IMR-90 (cell line): Measurements from ENCODE around the gene KCNAB3. TPM values are rescaled to one million over a fixed set of nuclear protein-coding genes. Genes with fewer than 3 reads are reported as not detected.

Source experiments
- ATAC-seq: fragments of 200-7000 bp; cut with Tn5 transposase; 2 replicates; pipeline ENCODE4 v1.9.1; 2020; ENCODE audit warnings: low read depth, mild to moderate bottlenecking, moderate library complexity
- BruUV-seq: library from RNA; stranded (reverse); fragments of 400-500 nt; replicated peaks from 2 replicates; lab custom pipeline; 2021; lab: Mats Ljungman, UMichigan
- CTCF ChIA-PET: fragments of 300-600 bp; formaldehyde crosslinking; extraction: SDS; loops from one replicate; lab custom pipeline; 2021; ENCODE audit warnings: antibody characterized with exemption; lab: Yijun Ruan, JAX
- POLR2A ChIA-PET: fragments of 300-600 bp; sonication (Branson Sonifier 250); formaldehyde crosslinking; loops from one replicate; lab custom pipeline; 2022; ENCODE audit warnings: antibody characterized with exemption; ENCODE audit not compliant: unreplicated experiment; lab: Charles Lee
- DNase-seq: peaks from one replicate; pipeline ENCODE4 v3.0.0; 2013
- H2AFZ ChIP-seq: replicated peaks from 2 replicates; pipeline ENCODE3; 2013; ENCODE audit warnings: low read length, mild to moderate bottlenecking; ENCODE audit not compliant: poor library complexity
- H2AK5ac ChIP-seq: 2 replicates; pipeline ENCODE4 v1.6.1; 2013; ENCODE audit warnings: low read depth, low read length, inconsistent platforms
- H2AK9ac ChIP-seq: replicated peaks from 2 replicates; pipeline ENCODE3; 2013; ENCODE audit warnings: mild to moderate bottlenecking, low read depth, low read length, moderate library complexity; ENCODE audit not compliant: poor library complexity
- H2BK120ac ChIP-seq: 2 replicates; pipeline ENCODE4 v1.6.1; 2013; ENCODE audit warnings: low read depth, low read length, inconsistent platforms
- H2BK15ac ChIP-seq: 3 replicates; pipeline ENCODE4 v1.6.1; 2013; ENCODE audit warnings: low read depth, low read length, inconsistent platforms
- H2BK20ac ChIP-seq: 2 replicates; pipeline ENCODE4 v1.6.1; 2013; ENCODE audit warnings: low read depth, mild to moderate bottlenecking, inconsistent platforms, low read length, moderate library complexity
- H2BK5ac ChIP-seq: 2 replicates; pipeline ENCODE4 v1.6.1; 2013; ENCODE audit warnings: mild to moderate bottlenecking, low read depth, low read length, inconsistent platforms; ENCODE audit not compliant: poor library complexity, severe bottlenecking
- H3K14ac ChIP-seq: replicated peaks from 2 replicates; pipeline ENCODE4 v1.6.1; 2013; ENCODE audit warnings: low read depth, low read length, inconsistent platforms
- H3K18ac ChIP-seq: 2 replicates; pipeline ENCODE4 v1.6.1; 2013; ENCODE audit warnings: low read depth, low read length, control low read depth
- H3K23ac ChIP-seq: 2 replicates; pipeline ENCODE4 v1.6.1; 2013; ENCODE audit warnings: low read depth, low read length, inconsistent platforms
- H3K27ac ChIP-seq: 2 replicates; pipeline ENCODE4 v1.5.1; 2013; ENCODE audit warnings: mild to moderate bottlenecking, control low read depth, low read length; ENCODE audit not compliant: insufficient read depth
- H3K27me3 ChIP-seq: 2 replicates; pipeline ENCODE4 v1.6.1; 2013; ENCODE audit warnings: low read length; ENCODE audit not compliant: control insufficient read depth, insufficient read depth
- H3K36me3 ChIP-seq: 2 replicates; pipeline ENCODE4 v1.6.1; 2013; ENCODE audit warnings: low read length, mixed read lengths; ENCODE audit not compliant: control insufficient read depth, insufficient read depth
- H3K4ac ChIP-seq: 2 replicates; pipeline ENCODE4 v1.6.1; 2013; ENCODE audit warnings: low read depth, low read length, inconsistent platforms
- H3K4me1 ChIP-seq: 2 replicates; pipeline ENCODE4 v1.6.1; 2013; ENCODE audit warnings: low read length, mixed read lengths; ENCODE audit not compliant: control insufficient read depth, insufficient read depth
- H3K4me2 ChIP-seq: 2 replicates; pipeline ENCODE4 v1.6.1; 2013; ENCODE audit warnings: low read depth, mild to moderate bottlenecking, control low read depth, low read length, moderate library complexity
- H3K4me3 ChIP-seq: 2 replicates; pipeline ENCODE4 v1.5.1; 2013; ENCODE audit warnings: low read depth, mild to moderate bottlenecking, control low read depth, low read length, moderate library complexity; ENCODE audit not compliant: insufficient read depth
- H3K56ac ChIP-seq: 2 replicates; pipeline ENCODE4 v1.6.1; 2013; ENCODE audit warnings: low read length, inconsistent platforms; ENCODE audit not compliant: insufficient read depth; ENCODE audit errors: extremely low read depth
- H3K79me1 ChIP-seq, 2 experiments: 2 replicates each; pipeline ENCODE4 v1.6.1; 2013; ENCODE audit warnings: low read length in 2 of 2, inconsistent platforms in 1 of 2, low read depth in 1 of 2
- H3K9ac ChIP-seq: 2 replicates; pipeline ENCODE4 v1.6.1; 2013; ENCODE audit warnings: low read depth, low read length, control low read depth
- H3K9me1 ChIP-seq: 2 replicates; pipeline ENCODE4 v1.6.1; 2013; ENCODE audit warnings: low read length, inconsistent platforms; ENCODE audit not compliant: insufficient read depth
- H3K9me3 ChIP-seq: 2 replicates; pipeline ENCODE4 v1.6.1; 2013; ENCODE audit warnings: low read length; ENCODE audit not compliant: control insufficient read depth, insufficient read depth
- H4K20me1 ChIP-seq: 2 replicates; pipeline ENCODE4 v1.6.1; 2013; ENCODE audit warnings: low read length, inconsistent platforms; ENCODE audit not compliant: insufficient read depth
- H4K5ac ChIP-seq: 2 replicates; pipeline ENCODE4 v1.6.1; 2013; ENCODE audit warnings: mild to moderate bottlenecking, low read depth, low read length, control low read depth
- H4K8ac ChIP-seq, 2 experiments: 2 replicates each; pipeline ENCODE4 v1.6.1; 2013; ENCODE audit warnings: low read depth in 2 of 2, low read length in 2 of 2, control low read depth in 1 of 2, inconsistent platforms in 1 of 2
- H4K91ac ChIP-seq: 2 replicates; pipeline ENCODE4 v1.6.1; 2013; ENCODE audit warnings: low read depth, low read length, inconsistent platforms; ENCODE audit not compliant: insufficient read depth
- CHD1 ChIP-seq: IDR thresholded peaks from 2 replicates; pipeline ENCODE4 v1.6.1; 2012; ENCODE audit warnings: low read depth, low read length, improper control_type of control experiment
- CTCF ChIP-seq: conservative IDR thresholded peaks from 2 replicates; pipeline ENCODE4 v1.5.1; 2012; ENCODE audit warnings: mild to moderate bottlenecking, low read depth, low read length, improper control_type of control experiment
- FOS ChIP-seq: fragments of 150-350 bp; IDR thresholded peaks from 2 replicates; pipeline ENCODE4 v1.6.1; 2016; ENCODE audit warnings: low read depth, low read length
- MAFK ChIP-seq: IDR thresholded peaks from 2 replicates; pipeline ENCODE4 v1.6.1; 2012; ENCODE audit warnings: low read depth, low read length, improper control_type of control experiment
- MAZ ChIP-seq: IDR thresholded peaks from 2 replicates; pipeline ENCODE4 v1.6.1; 2012; ENCODE audit warnings: low read depth, mild to moderate bottlenecking, low read length, improper control_type of control experiment, moderate library complexity, borderline replicate concordance
- MXI1 ChIP-seq: IDR thresholded peaks from 2 replicates; pipeline ENCODE4 v1.6.1; 2012; ENCODE audit warnings: low read depth, mild to moderate bottlenecking, low read length, moderate library complexity, borderline replicate concordance
- NFE2L2 ChIP-seq: fragments of 150-350 bp; IDR thresholded peaks from 2 replicates; pipeline ENCODE4 v1.6.1; 2016; ENCODE audit warnings: low read depth, mild to moderate bottlenecking, low read length
- POLR2A ChIP-seq: IDR thresholded peaks from 2 replicates; pipeline ENCODE4 v1.6.1; 2012; ENCODE audit warnings: mild to moderate bottlenecking, low read depth, low read length
- RAD21 ChIP-seq: IDR thresholded peaks from 2 replicates; pipeline ENCODE4 v1.6.1; 2012; ENCODE audit warnings: low read length, improper control_type of control experiment
- RCOR1 ChIP-seq: IDR thresholded peaks from 2 replicates; pipeline ENCODE4 v1.6.1; 2012; ENCODE audit warnings: mild to moderate bottlenecking, low read length, improper control_type of control experiment; ENCODE audit not compliant: insufficient replicate concordance
- RFX5 ChIP-seq: IDR thresholded peaks from 2 replicates; pipeline ENCODE4 v1.8.0; 2012; ENCODE audit warnings: low read depth, mild to moderate bottlenecking, low read length, moderate library complexity
- SMC3 ChIP-seq: fragments of 150-350 bp; IDR thresholded peaks from 2 replicates; pipeline ENCODE4 v1.6.1; 2016; ENCODE audit warnings: low read depth, mild to moderate bottlenecking, antibody characterized with exemption, low read length, moderate library complexity
- USF2 ChIP-seq: fragments of 150-350 bp; IDR thresholded peaks from 2 replicates; pipeline ENCODE4 v1.6.1; 2017; ENCODE audit warnings: mild to moderate bottlenecking, antibody characterized with exemption, low read length, low read depth
- WGBS, 2 experiments: methylation state at CpG; one replicate each; pipeline versions ENCODE4 v1.1.5 to v1.1.7; 2013; ENCODE audit warnings: missing lambda C conversion rate in 2 of 2; ENCODE audit not compliant: insufficient read length in 1 of 2; ENCODE audit errors: extremely low coverage in 2 of 2; 5-methylcytosine and 5-hydroxymethylcytosine counted together
- dilution Hi-C: fragments of 300-500 bp; cut with HindIII; formaldehyde crosslinking; loops from one replicate; pipeline ENCODE4 v1.14.3; 2018; ENCODE audit warnings: low sequenced_read_pairs; ENCODE audit not compliant: unreplicated experiment
- in situ Hi-C: fragments of 300-500 bp; cut with MboI; formaldehyde crosslinking; loops from 3 replicates; pipeline ENCODE4 v1.14.3; 2019; ENCODE audit warnings: low sequenced_read_pairs, inconsistent platforms, mixed read lengths
- intact Hi-C: fragments of 100-400 bp; cut with micrococcal nuclease; formaldehyde crosslinking; loops from 2 replicates; pipeline ENCODE4 v1.10.0; 2022
- polyA plus RNA-seq, 3 experiments: library from polyadenylated mRNA; depleted of rRNA; stranded (reverse); fragments of >200 nt; gene quantifications; 2 replicates each; pipeline ENCODE4 v1.2.3, GENCODE V29; 2012; ENCODE audit warnings: low replicate concordance in 1 of 3
- total RNA-seq: library from RNA; depleted of rRNA; stranded (reverse); fragments of >200 nt; gene quantifications from 2 replicates; pipeline ENCODE4 v1.2.3, GENCODE V29; 2012

Gene KCNAB3
- total and polyA plus RNA-seq, 2 of the 4 experiments (the other 2 are of a cell fraction), result 0.36 to 4.2 TPM

- H2BK15ac ChIP-seq, result no peak overlapping the region
- H2AFZ ChIP-seq, result no peak overlapping the region
- no peak for DNase-seq
- no peak overlapping the region for H2BK120ac ChIP-seq
- peaks cover 14% of the 10 kb centered on the region for H3K27me3 ChIP-seq
- H3K27ac ChIP-seq, result no peak overlapping the region
- H2AK5ac ChIP-seq, result no peak overlapping the region
- no peak overlapping the region for H3K4me2 ChIP-seq
- BruUV-seq, result no TSS peak
- no peaks in the 10 kb centered on the region for H3K79me1 ChIP-seq
- no peak for TF ChIP-seq MAFK
- TF ChIP-seq FOS, result no peak
- TF ChIP-seq POLR2A, result no peak
- no peak for TF ChIP-seq MAZ
- no peak for TF ChIP-seq CHD1
- TF ChIP-seq MXI1, result no peak
- no peak for TF ChIP-seq NFE2L2
- no peak for TF ChIP-seq RFX5
- TF ChIP-seq SMC3, result no peak
- no peak for TF ChIP-seq RCOR1
- no peak for TF ChIP-seq CTCF
- TF ChIP-seq USF2, result no peak
- TF ChIP-seq RAD21, result no peak
- POLR2A ChIA-PET, result interaction anchor here (0.6 kb wide), 1 partner anchor 16 kb away, joined by 3 read pairs; no protein-coding TSS in a partner anchor
- H2BK20ac ChIP-seq, result no peak overlapping the region
- H4K91ac ChIP-seq, result no peak overlapping the region
- H4K5ac ChIP-seq, result no peak overlapping the region
- H3K23ac ChIP-seq, result no peak overlapping the region
- H3K4me1 ChIP-seq, result no peaks in the 10 kb centered on the region
- H3K9me3 ChIP-seq, result peaks cover 9% of the 10 kb centered on the region; the same call in 1 of the 2 replicates
- no peak overlapping the region for H3K4me3 ChIP-seq
- CTCF ChIA-PET, result no interaction called here
- no peak overlapping the region for H3K56ac ChIP-seq
- dilution Hi-C loops (no loop called here), intact Hi-C loops (no loop called here), in situ Hi-C loops (no loop called here)
- H4K8ac ChIP-seq, result no peak overlapping the region
- no peaks in the 10 kb centered on the region for H4K20me1 ChIP-seq
- WGBS, 2 experiments, result no CpG with 5 or more reads among the region's 4 CpGs
- no peak overlapping the region for H2BK5ac ChIP-seq
- no peaks in the 10 kb centered on the region for H3K36me3 ChIP-seq
- no peaks in the 10 kb centered on the region for H3K9me1 ChIP-seq
- no peak for ATAC-seq
- H3K18ac ChIP-seq, result no peak overlapping the region
- no peak overlapping the region for H2AK9ac ChIP-seq
- H3K4ac ChIP-seq, result no peak overlapping the region
- no peak overlapping the region for H3K9ac ChIP-seq
- no peak overlapping the region for H3K14ac ChIP-seq
These were observed 42.0 kb upstream of the KCNAB3 start for GRCh38 chr17:7971651-7972050.
